ENCODE results near the gene VAV3. TPM values are rescaled to one million over a fixed set of nuclear protein-coding genes. Genes with fewer than 3 reads are reported as not detected.

Gene VAV3
- total RNA-seq, 1 donor from 2014 or later, result 159 TPM

DNA sequence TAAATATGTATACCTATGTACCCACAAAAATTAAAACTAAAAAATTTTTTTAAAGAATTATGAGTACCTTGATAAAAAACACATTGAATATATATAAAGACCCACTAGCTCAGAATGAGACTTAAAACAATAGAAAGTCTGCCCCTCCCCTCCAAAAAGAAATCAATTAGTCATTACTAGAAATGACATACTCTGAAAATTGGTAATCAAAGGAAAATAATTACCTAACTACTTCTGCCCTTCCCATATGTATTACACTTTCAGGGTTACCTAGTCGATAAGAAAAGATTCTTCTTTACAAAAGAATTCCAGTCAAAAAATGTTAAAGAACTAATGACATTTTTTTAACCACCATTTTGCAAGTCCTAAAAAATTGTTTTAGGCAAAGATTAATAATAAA is 34.7 kb downstream of the VAV3 start:
- TF ChIP-seq, protein P1, sequence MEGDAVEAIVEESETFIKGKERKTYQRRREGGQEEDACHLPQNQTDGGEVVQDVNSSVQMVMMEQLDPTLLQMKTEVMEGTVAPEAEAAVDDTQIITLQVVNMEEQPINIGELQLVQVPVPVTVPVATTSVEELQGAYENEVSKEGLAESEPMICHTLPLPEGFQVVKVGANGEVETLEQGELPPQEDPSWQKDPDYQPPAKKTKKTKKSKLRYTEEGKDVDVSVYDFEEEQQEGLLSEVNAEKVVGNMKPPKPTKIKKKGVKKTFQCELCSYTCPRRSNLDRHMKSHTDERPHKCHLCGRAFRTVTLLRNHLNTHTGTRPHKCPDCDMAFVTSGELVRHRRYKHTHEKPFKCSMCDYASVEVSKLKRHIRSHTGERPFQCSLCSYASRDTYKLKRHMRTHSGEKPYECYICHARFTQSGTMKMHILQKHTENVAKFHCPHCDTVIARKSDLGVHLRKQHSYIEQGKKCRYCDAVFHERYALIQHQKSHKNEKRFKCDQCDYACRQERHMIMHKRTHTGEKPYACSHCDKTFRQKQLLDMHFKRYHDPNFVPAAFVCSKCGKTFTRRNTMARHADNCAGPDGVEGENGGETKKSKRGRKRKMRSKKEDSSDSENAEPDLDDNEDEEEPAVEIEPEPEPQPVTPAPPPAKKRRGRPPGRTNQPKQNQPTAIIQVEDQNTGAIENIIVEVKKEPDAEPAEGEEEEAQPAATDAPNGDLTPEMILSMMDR (IDR thresholded peaks at IDR 0.05; ENCODE audit: unreplicated experiment), result no peak
- no peak for DNase-seq (ENCODE audit: low spot score)
- peaks cover 6% of the 10 kb centered on the region for H3K27me3 Mint-ChIP-seq (ENCODE audit: unreplicated experiment)
- peaks cover 8% of the 10 kb centered on the region for H3K36me3 Mint-ChIP-seq (ENCODE audit: low read depth, unreplicated experiment)
- peaks cover 64% of the 10 kb centered on the region for H3K4me1 Mint-ChIP-seq (ENCODE audit: unreplicated experiment)
- no peak overlapping the region for H3K4me3 Mint-ChIP-seq (ENCODE audit: unreplicated experiment)
- H3K9me3 Mint-ChIP-seq (ENCODE audit: unreplicated experiment), result no peaks in the 10 kb centered on the region
- no peak overlapping the region for H3K27ac Mint-ChIP-seq (ENCODE audit: unreplicated experiment)

DNA sequence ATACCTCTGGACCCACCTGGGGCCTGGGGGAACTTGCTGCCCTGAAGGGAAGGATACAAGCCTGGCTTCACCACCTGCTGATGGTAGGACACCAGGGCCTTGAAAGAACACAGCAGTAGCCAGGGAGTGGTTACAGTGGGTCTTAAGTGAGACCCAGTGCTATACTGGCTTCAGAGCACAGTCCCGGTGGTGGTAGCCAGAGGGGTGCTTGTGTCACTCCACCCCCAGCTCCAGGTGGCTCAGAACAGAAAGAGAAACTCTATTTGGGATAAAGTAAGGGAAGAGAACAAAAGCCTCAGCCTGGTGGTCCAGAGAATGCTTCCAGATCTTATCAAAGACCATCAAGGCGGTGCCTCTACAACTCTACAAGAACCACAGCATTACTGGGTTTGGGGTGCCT is 37.2 kb downstream of the VAV3 start:
- TF ChIP-seq, protein P1 (IDR thresholded peaks at IDR 0.05; ENCODE audit: unreplicated experiment), result no peak

DNA sequence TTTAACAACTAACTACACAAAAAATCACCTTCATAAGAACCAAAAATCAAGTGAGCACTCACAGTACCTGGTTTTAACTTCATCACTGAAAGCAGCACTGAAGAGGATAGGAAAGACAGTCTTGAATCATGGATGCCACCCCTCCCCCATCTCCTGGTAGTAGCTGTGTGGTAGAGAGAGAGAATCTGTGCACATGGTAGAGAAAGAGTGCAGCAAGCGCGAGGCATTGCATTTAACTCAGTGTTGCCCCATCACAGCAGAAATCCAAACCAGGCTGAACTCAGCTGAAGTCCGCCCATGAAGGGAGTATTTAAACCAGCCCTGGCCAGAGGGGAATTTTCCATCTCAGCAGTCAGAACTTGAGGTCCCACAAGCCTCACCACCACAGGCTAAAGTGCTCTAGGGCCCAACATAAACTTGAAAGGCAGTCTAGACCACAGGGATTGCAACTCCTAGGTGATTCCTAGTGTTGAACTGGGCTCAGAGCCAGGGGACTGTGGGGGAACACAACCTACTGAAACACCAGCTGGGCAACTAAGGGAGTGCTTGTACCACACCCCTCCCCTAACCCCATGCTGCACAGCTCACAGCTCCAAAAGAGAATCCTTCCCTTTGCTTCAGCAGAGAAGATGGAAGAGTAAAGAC is 38.4 kb downstream of the VAV3 start:
- H3K4me3 Mint-ChIP-seq (ENCODE audit: unreplicated experiment), result peak overlapping the region; percentile 66

More for the DNA sequence above, 37.2 kb downstream of the VAV3 start:
- Mint-ChIP-seq H3K36me3 (ENCODE audit: low read depth, unreplicated experiment) (peaks cover 9% of the 10 kb centered on the region), H3K27me3 (ENCODE audit: unreplicated experiment) (peaks cover 6% of the 10 kb centered on the region), H3K4me1 (ENCODE audit: unreplicated experiment) (peaks cover 69% of the 10 kb centered on the region), H3K27ac (ENCODE audit: unreplicated experiment) (peak overlapping the region; percentile 46), H3K9me3 (ENCODE audit: unreplicated experiment) (no peaks in the 10 kb centered on the region), H3K4me3 (ENCODE audit: unreplicated experiment) (peak overlapping the region; percentile 2)
- no peak for DNase-seq (ENCODE audit: low spot score)

DNA sequence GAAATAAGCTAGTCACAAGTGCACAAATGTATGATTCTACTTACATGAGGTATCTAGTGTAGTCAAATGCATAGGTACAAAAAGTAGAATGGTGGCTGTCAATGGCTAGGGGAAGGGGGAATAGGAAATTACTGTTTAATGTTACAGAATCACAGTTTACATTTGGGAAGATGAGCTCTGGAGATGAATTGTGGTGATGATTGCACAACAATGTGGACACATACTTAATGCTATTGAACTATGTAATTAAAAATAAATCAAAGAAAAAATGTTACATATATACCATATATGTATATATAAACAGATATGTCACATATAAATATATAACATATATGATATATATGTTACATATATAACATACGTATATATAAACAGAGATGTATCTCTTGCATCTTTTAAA is 39.4 kb downstream of the VAV3 start:
- peaks cover 75% of the 10 kb centered on the region for H3K4me1 Mint-ChIP-seq (ENCODE audit: unreplicated experiment)
- H3K27me3 Mint-ChIP-seq (ENCODE audit: unreplicated experiment), result peaks cover 6% of the 10 kb centered on the region
- TF ChIP-seq, protein P1 (IDR thresholded peaks at IDR 0.05; ENCODE audit: unreplicated experiment), result no peak
- H3K36me3 Mint-ChIP-seq (ENCODE audit: low read depth, unreplicated experiment), result peaks cover 9% of the 10 kb centered on the region
- DNase-seq (ENCODE audit: low spot score), result no peak
- H3K27ac Mint-ChIP-seq (ENCODE audit: unreplicated experiment), result no peak overlapping the region
- no peaks in the 10 kb centered on the region for H3K9me3 Mint-ChIP-seq (ENCODE audit: unreplicated experiment)
- peak overlapping the region; percentile 28 for H3K4me3 Mint-ChIP-seq (ENCODE audit: unreplicated experiment)

More for the DNA sequence above, 38.4 kb downstream of the VAV3 start:
- DNase-seq (ENCODE audit: low spot score), result no peak
- peaks cover 9% of the 10 kb centered on the region for H3K36me3 Mint-ChIP-seq (ENCODE audit: low read depth, unreplicated experiment)
- TF ChIP-seq, protein P1 (IDR thresholded peaks at IDR 0.05; ENCODE audit: unreplicated experiment), result no peak
- peaks cover 68% of the 10 kb centered on the region for H3K4me1 Mint-ChIP-seq (ENCODE audit: unreplicated experiment)
- peaks cover 6% of the 10 kb centered on the region for H3K27me3 Mint-ChIP-seq (ENCODE audit: unreplicated experiment)
- H3K9me3 Mint-ChIP-seq (ENCODE audit: unreplicated experiment), result no peaks in the 10 kb centered on the region
- H3K27ac Mint-ChIP-seq (ENCODE audit: unreplicated experiment), result no peak overlapping the region

DNA sequence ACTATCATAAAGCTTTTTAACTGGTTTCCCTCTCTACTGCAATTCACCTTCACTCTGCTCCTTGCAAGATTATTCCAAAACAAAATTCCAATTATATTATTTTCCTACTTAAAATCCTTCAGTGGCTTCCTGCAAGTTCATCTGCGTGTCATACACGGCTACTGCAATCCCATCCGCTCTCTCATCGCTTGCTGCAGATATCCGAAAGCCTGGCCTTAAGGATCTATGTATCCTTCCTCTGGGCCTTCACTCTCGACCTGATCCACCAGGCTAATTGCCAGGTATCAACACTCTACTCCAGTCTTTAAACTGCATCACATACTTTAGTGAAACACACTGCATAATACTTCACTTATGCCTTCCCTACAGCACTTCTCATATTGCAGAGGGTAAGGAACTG is 44.0 kb downstream of the VAV3 start:
- TF ChIP-seq, protein P1 (IDR thresholded peaks at IDR 0.05; ENCODE audit: unreplicated experiment), result no peak
- no peak for DNase-seq (ENCODE audit: low spot score)
- Mint-ChIP-seq H3K36me3 (ENCODE audit: low read depth, unreplicated experiment) (peaks cover 3% of the 10 kb centered on the region), H3K4me1 (ENCODE audit: unreplicated experiment) (peaks cover 59% of the 10 kb centered on the region), H3K9me3 (ENCODE audit: unreplicated experiment) (no peaks in the 10 kb centered on the region), H3K27me3 (ENCODE audit: unreplicated experiment) (peaks cover 1% of the 10 kb centered on the region), H3K4me3 (ENCODE audit: unreplicated experiment) (no peak overlapping the region), H3K27ac (ENCODE audit: unreplicated experiment) (peak overlapping the region; percentile 40)

Data from endothelial cell (in vitro differentiated cells).